ENCODE measurements around the gene PPP1R14B. TPM values are rescaled to one million over a fixed set of nuclear protein-coding genes. Genes with fewer than 3 reads are reported as not detected.

The PPP1R14B gene, protein sequence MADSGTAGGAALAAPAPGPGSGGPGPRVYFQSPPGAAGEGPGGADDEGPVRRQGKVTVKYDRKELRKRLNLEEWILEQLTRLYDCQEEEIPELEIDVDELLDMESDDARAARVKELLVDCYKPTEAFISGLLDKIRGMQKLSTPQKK
- total RNA-seq (2014; rRNA removed; shearing (Covaris generic)) (231 and 239 TPM in 2 replicates), polyA plus RNA-seq (2016; fragmentation: Nextera tagmentation; extraction: Ambion mirVana) (115 and 150 TPM in 2 replicates)

DNA sequence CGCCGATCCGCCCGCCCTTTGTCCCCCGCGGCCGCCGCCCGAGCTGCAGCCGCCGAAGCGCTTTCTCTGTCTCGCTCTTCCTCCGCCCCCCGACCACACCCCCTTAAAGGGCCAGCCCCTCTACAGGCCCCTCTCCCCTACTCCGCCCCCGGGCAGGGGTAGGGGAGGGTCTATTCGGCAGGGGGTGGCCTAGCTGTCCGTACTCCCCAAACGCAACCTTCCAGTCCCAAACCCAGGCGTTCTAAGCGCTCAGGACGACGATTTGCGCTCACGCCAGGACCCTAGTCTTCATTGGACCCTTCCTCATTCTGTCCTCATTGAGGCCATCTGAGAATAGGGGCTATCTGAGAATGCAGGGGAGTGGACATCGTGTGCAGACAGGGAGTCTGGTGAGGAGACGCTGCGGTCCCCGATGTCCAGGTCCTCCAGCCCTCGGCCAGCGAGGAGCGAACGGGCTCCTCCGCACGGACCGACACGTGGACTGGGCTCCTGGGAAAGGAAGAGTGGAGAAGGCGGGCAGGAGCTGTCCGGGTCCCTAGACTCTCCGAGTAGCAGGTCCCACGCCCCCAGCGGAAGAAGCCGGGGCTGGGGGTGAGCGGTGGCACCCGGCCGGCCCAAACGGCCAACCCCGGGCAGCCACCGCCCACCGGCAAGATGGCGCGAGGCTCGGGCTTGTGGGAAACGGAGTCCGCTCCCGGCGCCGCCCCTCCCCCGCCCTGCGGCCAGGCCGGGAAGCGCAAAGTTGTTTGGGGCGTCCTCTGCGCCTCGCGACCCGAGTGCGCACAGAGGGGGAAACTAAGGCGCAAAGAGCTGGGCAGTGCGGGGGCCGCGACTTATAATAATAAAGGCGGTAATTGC, at the start of gene PPP1R14B:
Gene PPP1R14B (minus strand): TSS at position 73 of the 858 bp plus-strand sequence. CDS start 270 bp downstream, outside the sequence.
- in situ Hi-C loops (cut with MboI) = no loop called here
- peak within 1 kb of the TSS; percentile 89 for H3K27ac ChIP-seq
- H3K36me3 ChIP-seq (ENCODE audit: low read depth) = no peaks in the 10 kb centered on the region; the same call in 1 of the 2 replicates
- no peaks in the 10 kb centered on the region for H3K9me3 ChIP-seq (ENCODE audit: low read depth)
- H3K4me3 ChIP-seq = peak within 1 kb of the TSS; percentile 100
- WGBS, 2 experiments (ENCODE audit: low coverage in 1 of 2, low lambda C conversion rate in 2 of 2, missing lambda C conversion rate in 2 of 2) = 0 to 2% methylated on average over 44 to 63 of the region's 74 CpGs
- H3K79me2 ChIP-seq (ENCODE audit: insufficient read depth) = peaks cover 47% of the 10 kb centered on the region
- peak within 1 kb of the TSS; percentile 99 for H3K4me2 ChIP-seq (ENCODE audit: unreplicated experiment)
- TF ChIP-seq EZH2phosphoT487 (IDR thresholded peaks at IDR 0.05; ENCODE audit: insufficient read depth, low read depth) (no peak), EZH2 (IDR thresholded peaks at IDR 0.05; ENCODE audit: insufficient read depth, poor library complexity, severe bottlenecking) (no peak)
- peak; percentile 94 for DNase-seq
- no peaks in the 10 kb centered on the region for H3K9me2 ChIP-seq (ENCODE audit: insufficient read depth)
- H4K20me1 ChIP-seq (ENCODE audit: insufficient read depth) = no peaks in the 10 kb centered on the region
- no peaks in the 10 kb centered on the region for H3K27me3 ChIP-seq (replicated peaks; ENCODE audit: insufficient read depth)
- 0 out of 2 replicates have a peak, but pooled peaks cover 10% of the 10 kb centered on the region for H3K4me1 ChIP-seq (ENCODE audit: insufficient read depth)
- H2AFZ ChIP-seq = peak within 1 kb of the TSS; percentile 82
- peak within 1 kb of the TSS; percentile 92 for H3K9ac ChIP-seq
- H3F3A ChIP-seq (ENCODE audit: insufficient read depth) = peaks cover 14% of the 10 kb centered on the region; the same call in 1 of the 2 replicates

- H3K4me2 ChIP-seq (ENCODE audit: unreplicated experiment) = no peak overlapping the region
- no peak overlapping the region for H3K9ac ChIP-seq
- in situ Hi-C loops (cut with MboI) = no loop called here
- H3K27me3 ChIP-seq (replicated peaks; ENCODE audit: insufficient read depth) = peaks cover 24% of the 10 kb centered on the region
- H3K4me1 ChIP-seq (ENCODE audit: insufficient read depth) = peaks cover 10% of the 10 kb centered on the region; the same call in 1 of the 2 replicates
- peak; percentile 60 for DNase-seq
- no peaks in the 10 kb centered on the region for H3K36me3 ChIP-seq (ENCODE audit: low read depth)
- H3K27ac ChIP-seq = no peak overlapping the region
- H3K4me3 ChIP-seq = no peak overlapping the region
- no peaks in the 10 kb centered on the region for H3K9me3 ChIP-seq (ENCODE audit: low read depth)
- H3K79me2 ChIP-seq (ENCODE audit: insufficient read depth) = no peaks in the 10 kb centered on the region
- TF ChIP-seq EZH2phosphoT487 (IDR thresholded peaks at IDR 0.05; ENCODE audit: insufficient read depth, low read depth) (no peak), EZH2 (IDR thresholded peaks at IDR 0.05; ENCODE audit: insufficient read depth, poor library complexity, severe bottlenecking) (no peak)
- WGBS, 2 experiments (ENCODE audit: low coverage in 1 of 2, low lambda C conversion rate in 2 of 2, missing lambda C conversion rate in 2 of 2) = 0% methylated on average over 1 of the region's 1 CpG
- H3F3A ChIP-seq (ENCODE audit: insufficient read depth) = no peaks in the 10 kb centered on the region
- H3K9me2 ChIP-seq (ENCODE audit: insufficient read depth) = no peaks in the 10 kb centered on the region
- H4K20me1 ChIP-seq (ENCODE audit: insufficient read depth) = no peaks in the 10 kb centered on the region
- H2AFZ ChIP-seq = no peak overlapping the region
Measured at GRCh38 chr11:64296236-64296635, 49.5 kb upstream of the PPP1R14B start.

DNA sequence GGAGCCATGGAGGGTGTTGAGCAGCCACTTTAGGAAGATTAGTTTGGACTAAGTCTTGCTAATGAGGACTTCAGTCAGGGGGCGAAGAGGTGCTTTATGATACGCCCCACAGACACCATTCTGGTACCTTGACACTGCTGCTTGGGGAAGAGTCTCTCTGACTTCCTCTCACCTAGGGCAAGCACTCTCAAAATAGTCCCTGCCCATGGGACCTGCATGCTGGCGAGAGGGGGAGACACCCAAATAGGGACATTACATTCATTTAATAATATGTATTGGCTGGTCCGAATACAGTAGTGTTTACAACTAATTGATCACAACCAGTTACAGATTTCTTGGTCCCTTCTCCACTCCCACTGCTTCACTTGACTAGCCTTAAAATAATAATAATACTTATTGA, 49.0 kb upstream of the PPP1R14B start:
- Histone ChIP-seq H2AFZ (no peak overlapping the region), H3K36me3 (ENCODE audit: low read depth) (no peaks in the 10 kb centered on the region), H4K20me1 (ENCODE audit: insufficient read depth) (no peaks in the 10 kb centered on the region), H3K9me2 (ENCODE audit: insufficient read depth) (no peaks in the 10 kb centered on the region), H3K4me2 (ENCODE audit: unreplicated experiment) (no peak overlapping the region), H3K4me3 (no peak overlapping the region), H3K9ac (no peak overlapping the region), H3K4me1 (ENCODE audit: insufficient read depth) (peaks cover 8% of the 10 kb centered on the region; the same call in 1 of the 2 replicates), H3K27ac (no peak overlapping the region), H3K9me3 (ENCODE audit: low read depth) (no peaks in the 10 kb centered on the region), H3K79me2 (ENCODE audit: insufficient read depth) (no peaks in the 10 kb centered on the region), H3F3A (ENCODE audit: insufficient read depth) (no peaks in the 10 kb centered on the region), H3K27me3 (replicated peaks; ENCODE audit: insufficient read depth) (peaks cover 24% of the 10 kb centered on the region)
- WGBS, 2 experiments (ENCODE audit: low coverage in 1 of 2, low lambda C conversion rate in 2 of 2, missing lambda C conversion rate in 2 of 2) = 77 to 82% methylated on average over 4 of the region's 4 CpGs
- TF ChIP-seq EZH2phosphoT487 (IDR thresholded peaks at IDR 0.05; ENCODE audit: insufficient read depth, low read depth) = no peak
- TF ChIP-seq EZH2 (IDR thresholded peaks at IDR 0.05; ENCODE audit: insufficient read depth, poor library complexity, severe bottlenecking) = no peak
- no peak for DNase-seq
- in situ Hi-C loops (cut with MboI) = no loop called here

DNA sequence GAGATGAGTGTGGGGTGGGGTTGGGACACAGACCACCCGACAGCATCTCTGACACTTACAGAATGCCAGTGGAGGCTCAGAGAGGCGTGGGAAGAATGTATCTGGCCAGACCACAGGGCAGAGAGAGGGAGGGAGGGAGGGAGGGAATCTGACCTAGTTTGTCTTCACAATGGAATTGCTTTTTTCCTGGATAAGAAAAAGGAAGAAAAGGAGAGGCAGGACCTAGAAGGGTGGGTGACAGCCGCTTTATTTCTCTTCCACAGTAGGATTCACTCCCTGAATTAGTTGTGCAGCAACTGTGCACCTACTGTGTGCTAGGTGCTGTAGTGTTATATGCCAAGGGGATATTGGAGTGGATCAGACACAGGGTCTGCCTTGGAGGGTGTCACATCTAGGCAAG, 48.0 kb upstream of the PPP1R14B start:
- Histone ChIP-seq H3K9me2 (ENCODE audit: insufficient read depth) (no peaks in the 10 kb centered on the region), H3K9ac (no peak overlapping the region), H3K27ac (no peak overlapping the region), H4K20me1 (ENCODE audit: insufficient read depth) (no peaks in the 10 kb centered on the region), H3K36me3 (ENCODE audit: low read depth) (no peaks in the 10 kb centered on the region), H3K4me3 (no peak overlapping the region), H3K4me1 (ENCODE audit: insufficient read depth) (0 out of 2 replicates have a peak, but pooled peaks cover 4% of the 10 kb centered on the region), H3K79me2 (ENCODE audit: insufficient read depth) (no peaks in the 10 kb centered on the region), H3K27me3 (replicated peaks; ENCODE audit: insufficient read depth) (peaks cover 21% of the 10 kb centered on the region), H2AFZ (no peak overlapping the region), H3K4me2 (ENCODE audit: unreplicated experiment) (no peak overlapping the region), H3K9me3 (ENCODE audit: low read depth) (no peaks in the 10 kb centered on the region), H3F3A (ENCODE audit: insufficient read depth) (no peaks in the 10 kb centered on the region)
- peak; percentile 62 for DNase-seq
- WGBS, 2 experiments (ENCODE audit: low coverage in 1 of 2, low lambda C conversion rate in 2 of 2, missing lambda C conversion rate in 2 of 2) = 13 to 21% methylated on average over 3 of the region's 3 CpGs
- TF ChIP-seq EZH2phosphoT487 (IDR thresholded peaks at IDR 0.05; ENCODE audit: insufficient read depth, low read depth) = no peak
- no peak for TF ChIP-seq EZH2 (IDR thresholded peaks at IDR 0.05; ENCODE audit: insufficient read depth, poor library complexity, severe bottlenecking)
- in situ Hi-C loops (cut with MboI) = no loop called here

Measured in GM23248 (cell line).